HepG2 (cell line): ENCODE measurements around the gene AASDHPPT. TPM values are rescaled to one million over a fixed set of nuclear protein-coding genes. Genes with fewer than 3 reads are reported as not detected.
A peak's percentile ranks its signal among the peaks of the same experiment; 100 is the strongest.

Source experiments
- ATAC-seq: fragments of 200-7000 bp; cut with Tn5 transposase; 3 replicates; pipeline ENCODE4 v1.9.1; 2020; ENCODE audit warnings: mild to moderate bottlenecking, moderate library complexity
- BruUV-seq: library from RNA; stranded (reverse); fragments of 400-500 nt; replicated peaks from 2 replicates; lab custom pipeline; 2021; lab: Mats Ljungman, UMichigan
- CTCF ChIA-PET: fragments of 300-600 bp; formaldehyde crosslinking; extraction: SDS; loops from one replicate; lab custom pipeline; 2021; ENCODE audit warnings: low total read pairs, inconsistent platforms, low intra/inter-chr PET ratio; lab: Yijun Ruan, JAX
- POLR2A ChIA-PET: fragments of 350-600 bp; sonication (Branson Sonifier 250); formaldehyde crosslinking; loops from one replicate; lab custom pipeline; 2020; ENCODE audit warnings: antibody characterized with exemption, inconsistent platforms; lab: Yijun Ruan, JAX
- DNase-seq: peaks from one replicate; pipeline ENCODE4 v3.0.0-alpha.2; 2015; ENCODE audit warnings: low spot score
- FAIRE-seq: peaks from 3 replicates; lab custom pipeline; 2011; peaks lifted over from hg19 to GRCh38; lab: Jason Lieb, UNC
- H2AFZ ChIP-seq: one replicate; pipeline ENCODE4 v1.6.1; 2011; ENCODE audit warnings: low read length, inconsistent platforms
- H3K27ac ChIP-seq: fragments of 300-600 bp; 3 replicates; pipeline ENCODE4 v1.8.0; 2011; ENCODE audit warnings: mixed run types, mild to moderate bottlenecking, mixed read lengths, low read length, inconsistent platforms; ENCODE audit not compliant: insufficient read depth; ENCODE audit errors: extremely low read length
- H3K27me3 ChIP-seq, 2 experiments: fragments of 200-600 bp in 1 of 2; 2 replicates in 1 of 2; 3 replicates in 1 of 2; pipeline versions ENCODE4 v1.6.0 to v1.8.0; 2011; ENCODE audit warnings: low read length in 2 of 2, mild to moderate bottlenecking in 2 of 2, moderate library complexity in 2 of 2, inconsistent platforms in 1 of 2; ENCODE audit not compliant: insufficient read depth in 2 of 2, control insufficient read depth in 1 of 2
- H3K36me3 ChIP-seq, 2 experiments: fragments of 200-600 bp in 1 of 2; replicated peaks in 1 of 2; 2 replicates in 1 of 2; 3 replicates in 1 of 2; pipeline versions ENCODE4 v1.5.1 to v1.8.0; 2011; ENCODE audit warnings: low read length in 2 of 2, inconsistent platforms in 1 of 2; ENCODE audit not compliant: insufficient read depth in 2 of 2, control insufficient read depth in 1 of 2
- H3K4me1 ChIP-seq: 2 replicates; pipeline ENCODE4 v1.5.1; 2012; ENCODE audit warnings: low read length, inconsistent platforms; ENCODE audit not compliant: insufficient read depth
- H3K4me2 ChIP-seq: 2 replicates; pipeline ENCODE4 v1.6.0; 2011; ENCODE audit warnings: low read depth, low read length, inconsistent platforms
- H3K4me3 ChIP-seq, 3 experiments: fragments of 200-600 bp in 1 of 3; sonication (generic), shearing (Covaris generic) in 1 of 3; replicated peaks in 1 of 3; 2 replicates each; pipeline ENCODE4 v1.5.1; 2011 to 2016; ENCODE audit warnings: low read length in 3 of 3, inconsistent platforms in 2 of 3, low read depth in 2 of 3, mild to moderate bottlenecking in 2 of 3, control low read depth in 1 of 3, mixed read lengths in 1 of 3; ENCODE audit not compliant: insufficient read depth in 1 of 3
- H3K79me2 ChIP-seq: one replicate; pipeline ENCODE4 v1.6.1; 2011; ENCODE audit warnings: low read length, inconsistent platforms; ENCODE audit not compliant: insufficient read depth
- H3K9ac ChIP-seq: 2 replicates; pipeline ENCODE4 v1.6.0; 2011; ENCODE audit warnings: mild to moderate bottlenecking, low read depth, low read length, inconsistent platforms; ENCODE audit not compliant: insufficient read depth
- H3K9me3 ChIP-seq: 2 replicates; pipeline ENCODE4 v1.5.1; 2012; ENCODE audit warnings: mild to moderate bottlenecking, low read length
- H4K20me1 ChIP-seq: 2 replicates; pipeline ENCODE4 v1.6.0; 2011; ENCODE audit warnings: inconsistent platforms, mild to moderate bottlenecking, low read length, moderate library complexity; ENCODE audit not compliant: insufficient read depth
- AHDC1 ChIP-seq: sonication (generic); formaldehyde crosslinking; IDR thresholded peaks from 2 replicates; pipeline ENCODE4 v1.5.1; 2020; ENCODE audit warnings: mild to moderate bottlenecking, missing genetic modification reagents, borderline replicate concordance
- DDIT3 ChIP-seq: sonication (generic); formaldehyde crosslinking; IDR thresholded peaks from 2 replicates; pipeline ENCODE4 v1.4.0; 2020; ENCODE audit warnings: mild to moderate bottlenecking, missing genetic modification reagents
- FOXJ3 ChIP-seq: sonication (generic); formaldehyde crosslinking; IDR thresholded peaks from 2 replicates; pipeline ENCODE4 v1.4.0; 2020; ENCODE audit warnings: missing genetic modification reagents, mild to moderate bottlenecking, borderline replicate concordance
- FOXK2 ChIP-seq: fragments of 450-650 bp; IDR thresholded peaks from 2 replicates; pipeline ENCODE4 v1.6.1; 2016
- KLF9 ChIP-seq: IDR thresholded peaks from 2 replicates; pipeline ENCODE4 v1.6.1; 2016; ENCODE audit warnings: low read depth
- THAP8 ChIP-seq: sonication (generic); formaldehyde crosslinking; IDR thresholded peaks from 2 replicates; pipeline ENCODE4 v1.5.1; 2020; ENCODE audit warnings: missing genetic modification reagents, mild to moderate bottlenecking, borderline replicate concordance
- ZNF224 ChIP-seq: sonication (generic); formaldehyde crosslinking; IDR thresholded peaks from 2 replicates; pipeline ENCODE4 v1.5.0; 2020; ENCODE audit warnings: mild to moderate bottlenecking, missing genetic modification reagents
- ZNF317 ChIP-seq: sonication (generic); formaldehyde crosslinking; IDR thresholded peaks from 2 replicates; pipeline ENCODE4 v1.5.0; 2020; ENCODE audit warnings: mild to moderate bottlenecking, missing genetic modification reagents
- ZNF557 ChIP-seq: sonication (generic); formaldehyde crosslinking; IDR thresholded peaks from 2 replicates; pipeline ENCODE4 v1.4.0; 2020; ENCODE audit warnings: missing genetic modification reagents
- ZNF605 ChIP-seq: sonication (generic); formaldehyde crosslinking; IDR thresholded peaks from 2 replicates; pipeline ENCODE4 v1.8.0; 2022; ENCODE audit warnings: mild to moderate bottlenecking, missing genetic modification reagents
- ZNF674 ChIP-seq: sonication (generic); formaldehyde crosslinking; IDR thresholded peaks from 2 replicates; pipeline ENCODE4 v1.5.0; 2020; ENCODE audit warnings: low read depth, mild to moderate bottlenecking, missing genetic modification reagents
- ZSCAN12 ChIP-seq: sonication (generic); formaldehyde crosslinking; IDR thresholded peaks from 2 replicates; pipeline ENCODE4 v1.9.0; 2021; ENCODE audit warnings: mild to moderate bottlenecking, missing genetic modification reagents
- WGBS: methylation state at CpG from one replicate; pipeline ENCODE4 v1.1.6; 2017; ENCODE audit warnings: low lambda C conversion rate; 5-methylcytosine and 5-hydroxymethylcytosine counted together
- in situ Hi-C: cut with HindIII; loops from 2 replicates; pipeline ENCODE4 v1.10.0; 2017; ENCODE audit warnings: low pct_unique_long_range_greater_than_20kb; ENCODE audit not compliant: extremely low pct_ligation_motif_present
- intact Hi-C: fragments of 100-400 bp; cut with micrococcal nuclease; formaldehyde crosslinking; loops from one replicate; pipeline ENCODE4 v1.10.0; 2022; ENCODE audit not compliant: unreplicated experiment
- polyA plus RNA-seq, 8 experiments: library from polyadenylated mRNA; depleted of rRNA in 3 of 8; stranded (reverse) in 7 of 8; unstranded in 1 of 8; fragments of >200 nt; fragmentation: Illumina TruSeq in 4 of 8; extraction: Trizol in 4 of 8; gene quantifications; 2 replicates each; pipeline versions ENCODE4 v1.2.1 to v1.2.3, GENCODE V29; 2011 to 2016; ENCODE audit warnings: low read depth in 4 of 8, missing spikeins in 1 of 8, mixed read lengths in 1 of 8; ENCODE audit not compliant: insufficient read depth in 1 of 8
- total RNA-seq, 5 experiments: library from RNA; depleted of rRNA; stranded (reverse); fragments of >200 nt; fragmentation: Illumina TruSeq; extraction: Trizol; gene quantifications; 2 replicates each; pipeline ENCODE4 v1.2.3, GENCODE V29; 2016; ENCODE audit warnings: low read depth in 1 of 5
- TF ChIP-seq, protein P1 (sequence below): sonication (generic); formaldehyde crosslinking; IDR thresholded peaks from 2 replicates; pipeline ENCODE4; 2020; ENCODE audit warnings: missing genetic modification reagents, mild to moderate bottlenecking, borderline replicate concordance

Gene AASDHPPT
- total and polyA plus RNA-seq, 2 of the 13 experiments (the other 11 are each of a cell fraction or from before 2014, with no cell fraction given), result 20.2 to 43.7 TPM

GRCh38 chr11:106076171-106076918 lies 1.1 kb upstream of the AASDHPPT start:
- peak overlapping the region; percentile 67 for H3K27ac ChIP-seq
- CTCF ChIA-PET, result no interaction called here
- ATAC-seq (peak; percentile 0; the same call in 2 of the 3 replicates), DNase-seq (no peak), FAIRE-seq (no peak)
- in situ Hi-C loops, result loop anchor here (5.0 kb wide), 1 partner anchor 54 kb away; the partner anchor contains the start of gene MSANTD4
- H3K4me1 ChIP-seq, result peaks cover 37% of the 10 kb centered on the region
- H2AFZ ChIP-seq, result peak overlapping the region; percentile 29
- POLR2A ChIA-PET, result interaction anchor here (0.9 to 1.5 kb wide), 7 partner anchors 8 to 1381 kb away, joined by 3 to 13 read pairs (median 4); partner anchors contain the start of genes CWF19L2 and MSANTD4
- H3K9me3 ChIP-seq, result no peaks in the 10 kb centered on the region
- WGBS, result 14% methylated on average over 15 of the region's 19 CpGs
- H3K9ac ChIP-seq, result peak overlapping the region; percentile 73
- H3K36me3 ChIP-seq, result peaks cover 0 to 16% of the 10 kb centered on the region in 2 experiments; a peak in 3 of 5 replicates
- H3K27me3 ChIP-seq, result no peaks in the 10 kb centered on the region; a peak in 1 of 5 replicates
- H3K4me2 ChIP-seq, result peak overlapping the region; percentile 70
- peaks cover 34% of the 10 kb centered on the region for H3K79me2 ChIP-seq
- no peaks in the 10 kb centered on the region for H4K20me1 ChIP-seq
- intact Hi-C loops, result loop anchor here (5.0 to 10.0 kb wide), 2 partner anchors 386 to 1118 kb away; no protein-coding TSS in a partner anchor
- TSS peak; percentile 76 for BruUV-seq
- peak overlapping the region; percentile 63 to 82 (median 63) for H3K4me3 ChIP-seq
- TF ChIP-seq ZNF224 (CRISPR knock-in tag), result peak; percentile 63; the same call in 1 of the 2 replicates
- TF ChIP-seq ZNF317, result no peak
- TF ChIP-seq ZNF557 (CRISPR knock-in tag), result 0 out of 2 replicates have a peak, but pooled peaks have one; percentile 62
- TF ChIP-seq FOXK2, result no peak
- 0 out of 2 replicates have a peak, but pooled peaks have one; percentile 70 for TF ChIP-seq FOXJ3
- 0 out of 2 replicates have a peak, but pooled peaks have one; percentile 13 for TF ChIP-seq AHDC1
- no peak for TF ChIP-seq THAP8 (CRISPR knock-in tag)
- no peak for TF ChIP-seq ZSCAN12 (CRISPR knock-in tag)
- TF ChIP-seq ZNF674 (CRISPR knock-in tag), result 0 out of 2 replicates have a peak, but pooled peaks have one; percentile 43
- TF ChIP-seq, protein P1, sequence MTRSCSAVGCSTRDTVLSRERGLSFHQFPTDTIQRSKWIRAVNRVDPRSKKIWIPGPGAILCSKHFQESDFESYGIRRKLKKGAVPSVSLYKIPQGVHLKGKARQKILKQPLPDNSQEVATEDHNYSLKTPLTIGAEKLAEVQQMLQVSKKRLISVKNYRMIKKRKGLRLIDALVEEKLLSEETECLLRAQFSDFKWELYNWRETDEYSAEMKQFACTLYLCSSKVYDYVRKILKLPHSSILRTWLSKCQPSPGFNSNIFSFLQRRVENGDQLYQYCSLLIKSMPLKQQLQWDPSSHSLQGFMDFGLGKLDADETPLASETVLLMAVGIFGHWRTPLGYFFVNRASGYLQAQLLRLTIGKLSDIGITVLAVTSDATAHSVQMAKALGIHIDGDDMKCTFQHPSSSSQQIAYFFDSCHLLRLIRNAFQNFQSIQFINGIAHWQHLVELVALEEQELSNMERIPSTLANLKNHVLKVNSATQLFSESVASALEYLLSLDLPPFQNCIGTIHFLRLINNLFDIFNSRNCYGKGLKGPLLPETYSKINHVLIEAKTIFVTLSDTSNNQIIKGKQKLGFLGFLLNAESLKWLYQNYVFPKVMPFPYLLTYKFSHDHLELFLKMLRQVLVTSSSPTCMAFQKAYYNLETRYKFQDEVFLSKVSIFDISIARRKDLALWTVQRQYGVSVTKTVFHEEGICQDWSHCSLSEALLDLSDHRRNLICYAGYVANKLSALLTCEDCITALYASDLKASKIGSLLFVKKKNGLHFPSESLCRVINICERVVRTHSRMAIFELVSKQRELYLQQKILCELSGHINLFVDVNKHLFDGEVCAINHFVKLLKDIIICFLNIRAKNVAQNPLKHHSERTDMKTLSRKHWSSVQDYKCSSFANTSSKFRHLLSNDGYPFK (CRISPR knock-in tag), result no peak
- TF ChIP-seq KLF9 (CRISPR knock-in tag), result no peak
- no peak for TF ChIP-seq DDIT3 (CRISPR knock-in tag)
- TF ChIP-seq ZNF605 (CRISPR knock-in tag), result no peak
